HG03103 (cell line): ENCODE data around the gene TCF12.

ENCODE experiments used
- ATAC-seq: cut with Tn5 transposase; IDR thresholded peaks from one replicate; pipeline ENCODE4 v1.9.1; 2021; ENCODE audit warnings: low read depth; ENCODE audit not compliant: unreplicated experiment

Gene TCF12

GRCh38 chr15:57038496-57038895, 120.1 kb downstream of the TCF12 start:
- no peak for ATAC-seq

- ATAC-seq: no peak
Measured at GRCh38 chr15:57041416-57041815, 123.0 kb downstream of the TCF12 start.

GRCh38 chr15:57044072-57044702, 125.7 kb downstream of the TCF12 start:
- ATAC-seq: no peak

GRCh38 chr15:57044970-57045369, 126.5 kb downstream of the TCF12 start:
- ATAC-seq: no peak

- ATAC-seq: peak; percentile 88
Measured at GRCh38 chr15:57045741-57046382, 127.4 kb downstream of the TCF12 start.

GRCh38 chr15:57048930-57049549, 130.6 kb downstream of the TCF12 start:
- no peak for ATAC-seq

- no peak for ATAC-seq
Measured at GRCh38 chr15:57053470-57053869, 135.0 kb downstream of the TCF12 start.

GRCh38 chr15:57054204-57054750, 135.8 kb downstream of the TCF12 start:
- no peak for ATAC-seq

- no peak for ATAC-seq
Measured at GRCh38 chr15:57056357-57056756, 137.9 kb downstream of the TCF12 start.

GRCh38 chr15:57057134-57057930, 138.9 kb downstream of the TCF12 start:
- ATAC-seq: no peak

- ATAC-seq: no peak
Measured at GRCh38 chr15:57059026-57059660, 140.7 kb downstream of the TCF12 start.

GRCh38 chr15:57060799-57061198, 142.4 kb downstream of the TCF12 start:
- no peak for ATAC-seq

GRCh38 chr15:57061281-57061680, 142.8 kb downstream of the TCF12 start:
- ATAC-seq: no peak

- ATAC-seq: no peak
Measured at GRCh38 chr15:57061696-57062095, 143.3 kb downstream of the TCF12 start.

- no peak for ATAC-seq
Measured at GRCh38 chr15:57064033-57064432, 145.6 kb downstream of the TCF12 start.

- ATAC-seq: no peak
Measured at GRCh38 chr15:57069423-57069822, 151.0 kb downstream of the TCF12 start.

- no peak for ATAC-seq
Measured at GRCh38 chr15:57070674-57071073, 152.2 kb downstream of the TCF12 start.

- ATAC-seq: no peak
Measured at GRCh38 chr15:57079446-57079845, 161.0 kb downstream of the TCF12 start.

GRCh38 chr15:57079931-57080620, 161.6 kb downstream of the TCF12 start:
- ATAC-seq: no peak
